GM19328 (cell line): ENCODE data around the gene OIP5.
"Not testable (repeated sequence)": the region's sequence is repeated elsewhere in the genome, so short reads cannot be mapped to it uniquely, and the experiment has no call there.

Experiments used
- ATAC-seq: cut with Tn5 transposase; IDR thresholded peaks from one replicate; pipeline ENCODE4 v1.9.1; 2021; ENCODE audit warnings: mild to moderate bottlenecking, moderate library complexity; ENCODE audit not compliant: unreplicated experiment

Gene OIP5

DNA sequence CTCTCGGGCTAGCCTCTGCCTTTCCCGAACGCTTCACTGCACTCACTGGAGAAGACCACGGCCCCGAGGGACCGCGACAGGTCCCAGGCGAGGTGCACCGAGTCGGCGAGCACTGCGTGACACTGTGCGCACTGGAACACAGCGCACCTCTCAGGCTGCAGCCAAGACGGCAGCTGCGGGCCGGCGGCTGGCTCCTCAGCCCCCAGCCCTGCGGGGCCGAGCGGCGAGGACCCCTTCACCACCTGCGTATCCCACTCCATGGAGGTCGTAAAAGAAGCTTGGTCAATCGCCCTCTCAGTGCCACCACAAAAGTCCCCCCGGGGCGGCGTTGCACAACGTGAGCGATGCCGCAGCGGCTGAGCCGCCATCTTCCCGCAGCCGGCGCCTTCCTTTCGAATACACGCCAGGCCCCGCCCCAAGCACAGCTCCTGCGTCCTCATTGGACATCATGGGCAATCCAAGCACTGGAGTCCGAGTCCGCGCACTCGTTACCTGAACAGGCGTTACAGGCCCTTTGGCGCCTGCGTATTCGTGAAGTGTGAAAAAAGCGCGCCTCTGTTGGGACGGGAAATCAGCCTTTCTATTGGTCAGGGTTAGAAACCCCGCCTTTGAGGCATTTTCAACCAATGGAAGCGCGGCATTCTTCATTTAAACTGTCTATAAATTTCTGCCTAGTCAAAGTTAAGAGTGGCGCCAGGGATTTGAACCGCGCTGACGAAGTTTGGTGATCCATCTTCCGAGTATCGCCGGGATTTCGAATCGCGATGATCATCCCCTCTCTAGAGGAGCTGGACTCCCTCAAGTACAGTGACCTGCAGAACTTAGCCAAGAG is at the start of gene OIP5, which contains the start of gene NUSAP1:
TSS of gene OIP5 (minus strand) at position 398 of the 832 bp plus-strand sequence. CDS start at position 368, 30 bp downstream.
TSS of gene NUSAP1 (plus strand) at position 688 of the 832 bp plus-strand sequence. CDS start at position 765, 77 bp downstream.
- ATAC-seq, result peak; percentile 88

DNA sequence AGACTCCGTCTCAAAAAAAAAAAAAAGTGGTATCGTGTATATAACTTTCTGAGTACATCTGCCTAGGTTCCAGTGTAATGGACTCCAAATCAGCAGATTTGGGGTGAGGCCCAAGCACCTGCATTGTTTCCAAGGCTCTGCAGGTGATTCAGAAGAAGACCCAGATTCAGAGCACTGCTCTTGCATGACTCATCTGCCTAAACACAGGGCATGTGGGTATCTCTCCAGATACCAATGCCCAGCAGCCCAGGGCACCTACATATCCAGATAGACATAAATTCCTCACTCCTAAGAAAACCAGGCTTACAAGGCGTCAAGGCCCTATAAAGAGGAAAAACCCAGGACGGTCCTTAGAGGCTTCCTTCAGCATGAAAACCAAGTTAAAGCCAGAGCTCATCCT is 45.6 kb upstream of the OIP5 start:
- no peak for ATAC-seq

DNA sequence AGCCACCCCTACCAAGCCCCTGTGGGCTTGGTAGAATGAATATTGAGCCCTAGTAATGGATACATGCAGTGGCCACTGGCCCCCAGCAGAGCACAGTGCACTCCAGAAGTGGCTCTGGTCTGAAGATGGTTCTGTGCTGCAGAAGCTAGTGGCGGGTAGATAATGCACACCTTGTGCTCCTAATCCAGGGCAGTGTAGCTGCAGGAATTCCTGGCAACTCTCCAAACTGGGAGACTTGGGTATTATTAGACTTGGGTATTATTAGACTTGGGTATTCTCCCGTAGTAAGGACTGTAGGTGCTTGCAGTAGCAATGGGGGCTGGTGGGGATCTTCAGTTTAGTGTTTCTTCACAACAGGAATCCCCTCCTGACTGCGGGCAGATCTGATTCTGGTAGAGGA is 35.0 kb upstream of the OIP5 start:
- ATAC-seq, result no peak

DNA sequence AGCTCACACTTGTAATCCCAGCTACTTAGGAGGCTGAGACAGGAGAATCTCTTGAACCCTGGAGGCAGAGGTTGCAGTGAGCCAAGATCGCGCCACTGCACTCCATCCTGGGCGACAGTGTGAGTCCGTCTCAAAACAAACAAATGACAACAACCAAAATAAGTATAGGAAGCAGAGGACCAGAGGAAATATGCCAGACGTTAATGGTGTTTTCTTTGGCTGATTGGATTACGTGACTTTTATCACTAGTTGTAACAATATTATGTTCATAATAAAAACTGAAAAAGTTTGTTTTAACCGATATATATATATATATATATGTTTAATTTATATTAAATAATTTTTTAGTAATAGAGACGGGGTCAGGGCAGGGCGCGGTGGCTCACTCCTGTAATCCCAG is 22.0 kb upstream of the OIP5 start:
- ATAC-seq, result no peak

DNA sequence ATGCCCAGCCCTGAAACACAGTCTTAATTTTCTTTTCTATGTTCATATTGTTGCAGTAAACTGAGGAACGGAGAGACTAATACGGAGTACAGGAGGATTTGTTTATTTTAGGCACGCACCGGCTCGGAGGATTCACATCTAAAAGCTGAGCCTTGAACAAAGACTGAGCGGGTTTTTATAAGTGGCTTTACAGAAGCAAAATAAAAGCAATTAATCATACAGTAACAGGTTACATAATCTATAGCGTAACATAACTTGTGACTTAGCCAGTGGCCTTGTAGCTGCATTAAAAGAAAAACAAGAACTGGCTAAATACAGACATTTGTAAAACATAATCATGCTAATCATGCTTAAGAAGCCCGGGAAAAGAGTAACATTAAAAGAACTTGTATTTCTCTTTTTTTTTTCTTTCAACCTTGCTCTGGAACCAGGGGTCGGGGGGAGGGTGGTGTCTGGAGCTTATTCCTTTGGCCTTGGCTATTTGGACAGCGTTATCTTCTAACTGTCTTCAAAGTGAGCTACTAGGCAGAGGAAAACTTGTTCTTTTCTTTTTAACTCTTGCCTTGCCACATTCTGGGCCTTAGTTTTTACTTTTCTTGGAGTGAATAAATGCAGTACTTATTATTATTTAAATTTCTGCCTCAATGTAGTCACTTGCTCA is 17.8 kb upstream of the OIP5 start:
- ATAC-seq, result no peak

DNA sequence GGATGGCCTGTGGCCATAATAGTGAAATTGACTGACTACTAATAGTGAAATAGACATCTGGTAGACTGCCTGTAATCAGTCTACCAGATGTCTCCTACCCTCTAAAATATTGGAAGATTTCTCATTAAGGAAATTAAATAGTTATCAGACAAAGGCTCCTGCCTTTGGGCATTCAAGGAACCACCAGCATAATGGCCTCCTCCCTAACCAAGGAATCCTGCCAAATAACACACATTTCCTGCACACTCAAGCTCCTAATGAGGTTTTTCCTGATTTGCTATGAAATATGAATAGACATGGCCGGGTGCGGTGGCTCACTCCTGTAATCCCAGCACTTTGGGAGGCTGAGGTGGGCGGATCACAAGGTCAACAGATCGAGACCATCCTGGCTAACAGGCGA is 14.8 kb upstream of the OIP5 start:
- no peak for ATAC-seq

DNA sequence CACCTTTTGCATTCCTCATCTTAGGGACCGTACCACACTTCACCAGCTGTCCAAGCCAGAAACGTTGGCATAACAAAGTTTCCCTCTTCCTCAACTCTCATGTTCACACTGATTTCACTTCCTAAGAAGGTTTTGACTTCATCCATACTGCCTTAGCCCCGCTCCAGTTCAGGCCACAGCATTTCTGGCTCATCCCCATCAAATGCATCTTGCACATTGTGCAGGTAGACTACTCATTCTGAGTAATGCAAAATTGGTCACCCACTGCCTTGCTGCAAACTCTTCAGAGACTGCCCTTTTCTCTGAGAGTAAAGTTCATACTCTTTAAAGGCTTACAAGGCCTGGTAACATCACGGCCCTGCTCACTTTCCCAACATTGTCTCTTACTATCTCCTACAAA is 9.1 kb upstream of the OIP5 start:
- no peak for ATAC-seq

DNA sequence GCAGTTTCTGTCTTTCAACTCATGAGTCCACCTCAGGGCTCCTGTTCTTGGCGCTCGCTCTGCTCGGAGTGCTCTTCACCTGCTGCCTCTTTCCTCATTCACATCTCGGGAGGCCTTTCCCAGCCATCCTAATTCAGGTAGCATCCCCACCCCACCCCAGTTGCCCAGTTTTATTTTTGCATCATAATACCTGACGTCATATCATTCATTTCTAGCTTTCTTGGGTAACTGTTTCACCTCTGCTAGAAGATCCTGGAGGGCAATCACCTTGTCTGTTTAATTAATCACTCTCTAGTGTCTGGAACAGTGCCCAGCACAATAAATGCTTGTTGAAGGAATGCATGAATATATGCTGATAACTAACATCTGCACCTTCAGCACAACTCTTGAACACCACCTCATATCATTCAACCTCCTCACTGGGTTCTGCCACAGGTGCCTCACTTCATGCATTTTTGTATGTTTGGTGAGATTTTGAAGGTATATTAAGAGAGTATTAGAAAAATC is 7.9 kb upstream of the OIP5 start:
- ATAC-seq, result no peak

DNA sequence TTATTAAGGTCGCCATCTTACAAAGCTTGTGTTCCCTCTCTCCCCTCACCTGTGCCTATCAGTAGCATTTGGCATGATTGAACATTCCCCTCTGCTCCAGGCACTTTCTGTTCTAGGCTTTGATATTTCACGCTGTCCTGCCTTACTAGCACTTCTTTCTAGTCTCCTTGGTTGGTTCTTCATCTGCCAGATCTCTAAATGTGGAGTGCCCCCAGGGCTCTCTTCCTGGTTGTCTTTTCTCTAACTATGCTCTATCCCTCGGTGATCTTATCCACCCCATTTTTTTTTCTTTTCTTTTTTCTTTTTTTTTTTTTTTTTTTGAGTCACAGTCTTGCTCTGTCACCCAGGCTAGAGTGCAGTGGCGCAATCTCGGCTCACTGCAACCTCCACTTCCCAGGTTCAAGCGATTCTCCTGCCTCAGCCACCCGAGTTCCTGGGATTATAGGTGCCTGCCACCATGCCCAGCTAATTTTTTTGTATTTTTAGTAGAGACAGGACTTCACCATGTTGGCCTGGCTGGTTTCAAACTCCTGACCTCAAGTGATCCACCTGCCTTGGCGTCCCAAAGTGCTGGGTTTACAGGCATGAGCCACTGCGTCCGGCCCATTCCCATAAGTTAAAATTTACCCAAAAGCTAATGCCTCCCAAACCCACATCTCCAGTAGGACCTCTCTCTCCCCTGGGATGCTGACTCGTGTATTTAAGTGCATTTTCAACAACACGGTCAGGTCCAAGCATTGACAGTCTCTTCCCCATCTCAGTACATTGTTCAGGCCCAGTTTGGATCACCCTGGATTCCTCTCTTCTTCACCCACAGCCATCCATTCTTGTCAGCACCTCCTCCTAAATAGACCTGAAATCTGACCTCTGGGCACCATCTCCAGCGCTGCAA is 5.5 kb upstream of the OIP5 start:
- no peak for ATAC-seq

DNA sequence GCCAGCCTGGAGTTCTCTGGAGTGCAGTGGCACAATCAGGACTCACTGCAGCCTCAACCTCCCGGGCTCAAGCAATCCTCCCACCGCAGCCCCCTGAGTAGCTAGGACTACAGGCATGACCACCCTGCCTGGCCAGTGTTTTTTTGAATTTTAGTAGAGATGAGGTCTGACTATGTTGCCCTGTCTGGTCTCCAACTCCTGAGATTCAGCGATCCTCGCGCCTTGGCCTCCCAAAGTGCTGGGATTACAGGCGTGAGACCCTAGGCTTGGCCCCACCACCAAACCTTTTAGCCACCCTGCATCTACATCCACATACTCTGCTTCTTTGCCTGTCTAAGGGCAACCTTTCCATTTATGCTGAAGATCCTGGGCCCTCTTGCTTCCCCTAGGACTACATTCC is 4.7 kb upstream of the OIP5 start:
- no peak for ATAC-seq

DNA sequence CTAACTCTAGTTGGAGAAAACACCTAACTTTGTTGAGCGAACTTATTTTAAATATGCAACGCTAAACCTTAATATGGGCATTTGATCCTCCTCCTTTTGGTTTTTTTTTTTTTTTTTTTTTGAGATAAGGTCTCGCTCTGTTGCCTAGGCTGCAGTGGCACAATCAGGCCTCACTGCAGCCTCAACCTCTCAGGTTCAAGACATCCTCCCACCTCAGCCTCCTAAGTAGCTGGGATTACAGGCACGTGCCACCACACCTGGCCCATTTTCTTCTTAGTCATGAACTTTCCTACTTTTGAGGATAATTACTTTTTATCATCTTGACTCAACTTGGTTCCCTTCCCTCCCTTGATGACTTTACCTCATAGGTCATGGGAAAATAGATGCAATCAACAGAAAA is 4.2 kb upstream of the OIP5 start:
- ATAC-seq, result no peak

DNA sequence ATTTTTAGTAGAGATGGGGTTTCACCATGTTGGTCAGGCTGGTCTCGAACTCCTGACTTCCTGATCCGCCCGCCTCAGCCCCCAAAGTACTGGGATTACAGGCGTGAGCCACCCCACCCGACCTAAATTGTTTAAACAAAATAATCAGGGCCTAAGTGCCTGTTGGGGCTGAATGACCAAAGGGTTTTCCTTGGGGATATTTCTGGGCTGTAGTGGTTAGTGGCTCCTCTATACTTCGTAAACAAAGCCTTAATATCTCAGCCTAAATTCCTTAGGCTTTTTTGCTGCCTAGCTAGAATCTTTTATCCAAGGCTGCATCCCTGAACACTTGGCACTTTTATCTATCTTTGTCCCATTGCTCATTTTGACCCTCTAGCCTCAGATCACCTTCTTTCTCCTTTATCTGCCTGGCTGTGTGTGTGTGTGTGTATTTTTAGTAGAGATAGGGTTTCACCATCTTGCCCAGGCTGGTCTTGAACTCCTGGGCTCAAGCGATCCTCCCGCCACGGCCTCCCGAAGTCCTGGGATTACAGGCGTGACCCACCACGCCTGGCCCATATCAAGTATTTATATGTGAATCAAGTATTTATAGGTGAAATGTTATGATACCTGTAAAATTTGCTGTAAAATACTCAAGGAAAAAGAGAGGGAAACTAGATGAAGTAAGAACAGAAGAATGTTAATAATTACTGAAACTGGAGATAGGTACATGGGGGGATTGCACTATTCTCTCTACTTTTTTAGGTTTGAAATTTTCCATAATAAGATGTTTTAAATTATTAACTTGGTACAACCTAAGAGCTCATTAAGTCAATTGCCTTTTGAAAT is 2.1 kb upstream of the OIP5 start:
- no peak for ATAC-seq

DNA sequence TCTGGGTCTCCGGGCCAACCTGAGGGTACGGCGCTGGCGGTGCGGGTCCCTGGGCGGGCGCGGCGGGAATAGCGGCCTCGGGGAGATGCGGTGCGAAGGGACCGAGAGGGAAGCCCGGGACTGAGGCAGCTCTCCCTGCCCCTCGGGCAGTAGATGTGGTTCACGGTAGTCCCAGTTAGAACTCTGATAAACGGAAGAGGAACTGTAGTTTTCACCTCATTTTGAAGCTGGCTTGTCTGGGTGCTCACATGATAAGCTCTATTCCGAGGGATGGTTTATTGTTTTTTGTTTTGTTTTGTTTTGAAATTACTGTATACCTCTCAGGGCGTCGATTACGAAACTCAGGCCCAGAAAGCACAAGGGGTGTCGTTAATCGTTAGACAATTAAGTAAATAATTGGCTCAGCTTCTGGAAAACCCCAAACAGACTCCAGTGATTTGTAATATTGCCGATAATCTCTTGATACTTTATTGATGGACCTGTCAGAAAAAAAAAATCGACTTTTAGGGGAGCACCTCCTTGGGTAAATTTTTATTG is 703 bp upstream of the OIP5 start:
- no peak for ATAC-seq

DNA sequence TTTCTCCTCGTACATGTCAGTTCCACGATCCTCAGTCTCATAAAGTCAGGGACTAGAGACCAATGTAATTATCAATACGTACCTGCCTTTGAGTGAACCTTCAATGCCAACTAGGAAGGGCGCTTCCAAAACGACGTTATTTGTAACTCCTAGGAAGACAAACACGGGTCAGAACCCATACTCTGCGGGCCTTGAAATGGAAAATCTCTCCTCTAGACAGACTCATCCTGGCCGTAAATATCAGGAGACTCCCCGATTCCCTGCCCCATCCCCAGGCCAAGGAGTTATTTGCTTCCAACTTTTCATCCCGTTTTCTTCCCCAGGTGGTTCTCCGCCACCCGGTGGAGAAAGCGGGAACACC is 578 bp downstream of the OIP5 start:
- no peak for ATAC-seq

DNA sequence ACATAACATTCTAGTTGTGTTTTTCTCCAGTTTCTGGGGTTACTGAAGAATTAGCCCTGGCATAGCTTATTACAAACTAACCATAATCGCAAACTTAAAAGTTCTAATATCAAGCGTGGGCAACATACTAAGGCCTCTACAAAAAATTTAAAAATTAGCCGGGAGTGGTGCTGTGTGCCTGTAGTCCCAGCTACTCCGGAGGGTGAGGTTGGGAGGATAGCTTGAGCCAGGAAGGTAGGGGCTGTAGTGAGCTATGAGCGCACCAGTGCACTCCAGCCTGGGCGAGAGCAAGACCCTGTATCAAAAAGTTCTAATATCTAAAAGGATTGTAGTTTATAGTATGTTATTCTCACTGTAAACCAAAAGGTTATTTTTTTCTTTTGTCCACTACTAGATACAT is 1.1 kb downstream of the OIP5 start:
- no peak for ATAC-seq

DNA sequence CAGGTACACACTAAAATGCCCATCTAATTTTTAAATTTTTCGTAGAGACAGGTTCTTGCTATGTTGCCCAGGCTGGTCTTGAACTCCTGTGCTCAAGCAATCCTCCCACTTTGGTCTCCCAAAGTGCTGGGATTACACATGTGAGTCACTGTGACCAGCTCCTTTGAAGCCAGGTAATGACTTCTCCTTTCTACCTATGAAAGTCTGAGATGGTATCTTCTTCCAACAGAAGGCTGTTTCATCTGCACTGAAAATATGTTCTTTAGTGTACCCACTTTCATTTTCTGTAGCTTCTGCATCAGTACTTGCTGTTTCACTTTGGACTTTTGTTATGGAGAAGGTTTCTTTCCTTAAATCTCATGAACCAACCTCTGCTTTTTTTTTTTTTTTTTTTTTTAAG is 8.8 kb downstream of the OIP5 start:
- ATAC-seq, result no peak

DNA sequence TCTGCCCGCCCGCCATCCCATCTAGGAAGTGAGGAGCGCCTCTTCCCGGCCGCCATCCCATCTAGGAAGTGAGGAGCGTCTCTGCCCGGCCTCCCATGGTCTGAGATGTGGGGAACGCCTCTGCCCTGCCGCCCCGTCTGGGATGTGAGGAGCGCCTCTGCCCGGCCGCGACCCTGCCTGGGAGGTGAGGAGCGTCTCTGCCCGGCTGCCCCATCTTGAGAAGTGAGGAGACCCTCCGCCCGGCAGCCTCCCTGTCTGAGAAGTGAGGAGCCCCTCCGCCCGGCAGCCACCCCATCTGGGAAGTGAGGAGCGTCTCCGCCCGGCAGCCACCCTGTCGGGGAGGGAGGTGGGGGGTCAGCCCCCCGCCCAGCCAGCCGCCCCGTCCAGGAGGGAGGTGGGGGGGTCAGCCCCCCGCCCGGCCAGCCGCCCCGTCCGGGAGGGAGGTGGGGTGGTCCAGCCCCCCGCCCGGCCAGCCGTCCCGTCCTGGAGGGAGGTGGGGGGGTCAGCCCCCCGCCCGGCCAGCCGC is 11.5 kb downstream of the OIP5 start:
- ATAC-seq, result not testable (repeated sequence)

DNA sequence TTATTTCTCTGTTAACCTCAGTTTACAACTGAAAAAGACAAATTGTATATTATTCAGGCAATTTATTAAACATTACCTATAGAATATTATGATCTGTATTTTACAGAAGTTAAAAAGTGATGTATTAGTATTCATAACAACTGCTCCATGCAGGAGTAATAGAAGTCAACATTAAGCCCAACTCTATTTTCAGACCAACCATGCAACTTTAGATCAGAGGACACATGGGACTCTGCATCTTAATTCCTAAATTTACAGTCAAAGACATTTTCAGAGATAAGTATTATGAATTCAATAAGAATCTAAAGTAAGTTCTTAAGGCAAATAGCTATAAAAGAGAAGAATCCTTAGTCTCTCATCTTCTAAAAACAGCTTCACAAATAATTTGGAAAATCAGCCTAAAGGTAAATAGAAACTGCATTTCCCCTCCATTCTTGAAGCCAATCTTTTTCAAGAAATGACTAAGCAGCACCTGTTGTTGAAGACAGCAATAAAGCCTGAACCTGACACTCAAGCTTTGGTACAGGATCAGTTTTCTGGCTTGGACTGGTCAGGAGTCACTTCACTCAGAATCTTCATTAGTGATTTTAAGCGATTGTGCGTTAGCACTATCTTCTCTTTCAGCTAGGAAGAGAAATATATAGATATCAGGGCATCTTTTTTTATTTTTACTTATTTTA is 23.0 kb downstream of the OIP5 start:
- no peak for ATAC-seq

DNA sequence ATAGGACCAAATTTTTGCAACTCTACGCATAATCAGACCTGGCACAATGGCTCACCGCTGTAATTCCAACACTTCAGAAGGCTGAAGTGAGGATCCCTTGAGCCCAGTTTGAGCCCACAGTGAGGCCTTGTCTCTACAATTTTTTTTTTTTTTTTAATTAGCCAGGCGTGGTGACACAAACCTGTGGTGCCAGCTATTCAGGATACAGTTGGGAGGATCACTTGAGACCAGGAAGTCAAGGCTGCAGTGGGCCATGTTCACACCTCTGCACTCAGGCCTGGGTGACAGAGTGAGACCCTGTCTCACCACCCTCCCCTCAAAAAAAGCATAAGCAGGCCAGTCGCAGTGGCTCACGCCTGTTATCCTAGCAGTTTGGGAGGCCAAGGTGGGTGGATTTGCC is 24.7 kb downstream of the OIP5 start:
- ATAC-seq, result no peak
